SH-SY5Y (cell line): ENCODE measurements around the gene KCNJ4.

Experiments
- GATA2 ChIP-seq: IDR thresholded peaks from 2 replicates; pipeline ENCODE4 v1.6.1; 2011; ENCODE audit warnings: mild to moderate bottlenecking, low read depth, low read length
- GATA3 ChIP-seq: IDR thresholded peaks from 2 replicates; pipeline ENCODE4 v1.6.1; 2011; ENCODE audit warnings: low read depth, mild to moderate bottlenecking, low read length, moderate library complexity

GRCh38 chr22:38416621-38417251 is 38.3 kb downstream of the KCNJ4 start:
- TF ChIP-seq GATA2 = no peak
- TF ChIP-seq GATA3 = no peak
